HCT116 (cell line): Measurements from ENCODE around the gene GNRH2. TPM values are rescaled to one million over a fixed set of nuclear protein-coding genes. Genes with fewer than 3 reads are reported as not detected.

Source experiments
- ATAC-seq: fragments of 200-7000 bp; cut with Tn5 transposase; 2 replicates; pipeline ENCODE4 v1.9.1; 2020; ENCODE audit warnings: mild to moderate bottlenecking, moderate library complexity
- BruUV-seq: library from RNA; stranded (reverse); fragments of 400-500 nt; replicated peaks from 2 replicates; lab custom pipeline; 2021; lab: Mats Ljungman, UMichigan
- CTCF ChIA-PET: fragments of 300-600 bp; sonication (Branson Sonifier 250); formaldehyde crosslinking; loops from one replicate; lab custom pipeline; 2021; ENCODE audit warnings: antibody characterized with exemption; lab: Charles Lee
- POLR2A ChIA-PET: fragments of 300-600, 350-600 bp; sonication (Branson Sonifier 250); formaldehyde crosslinking; loops from one replicate; lab custom pipeline; 2021; ENCODE audit warnings: antibody characterized with exemption; lab: Charles Lee
- RAD21 ChIA-PET, 2 experiments: fragments of 300-600 bp; sonication (Branson Sonifier 250); formaldehyde crosslinking; loops; one replicate each; lab custom pipeline; 2023; ENCODE audit warnings: low total read pairs in 2 of 2; ENCODE audit not compliant: uncharacterized antibody in 2 of 2, unreplicated experiment in 2 of 2, low non-redundant PET in 1 of 2; lab: Charles Lee
- DNase-seq: peaks from one replicate; pipeline ENCODE4 v3.0.0-alpha.2; 2010; ENCODE audit warnings: low read depth, low spot score
- H2AFZ ChIP-seq: fragments of 200-600 bp; shearing (Covaris generic), sonication (generic); 2 replicates; pipeline ENCODE4 v1.6.1; 2017; ENCODE audit warnings: low read depth, mixed run types, mixed read lengths, antibody characterized with exemption, low read length; ENCODE audit not compliant: poor library complexity, severe bottlenecking
- H3K27ac ChIP-seq: 2 replicates; pipeline ENCODE4 v1.5.1; 2012; ENCODE audit warnings: low read depth, low read length
- H3K27me3 ChIP-seq: fragments of 200-600 bp; sonication (generic); 2 replicates; pipeline ENCODE4 v1.6.1; 2016; ENCODE audit warnings: mixed run types, low read length, mixed read lengths; ENCODE audit not compliant: insufficient read depth
- H3K36me3 ChIP-seq, 2 experiments: fragments of 200-500 bp in 1 of 2; fragments of 200-600 bp in 1 of 2; sonication (Bioruptor generic) in 1 of 2; sonication (generic) in 1 of 2; 2 replicates each; pipeline versions ENCODE4 v1.5.1 to v1.6.1; 2014 to 2016; ENCODE audit warnings: low read length in 2 of 2, inconsistent platforms in 1 of 2, mixed read lengths in 1 of 2, mixed run types in 1 of 2; ENCODE audit not compliant: insufficient read depth in 2 of 2, control insufficient read depth in 1 of 2
- H3K4me1 ChIP-seq, 2 experiments: fragments of 200-600 bp in 1 of 2; sonication (generic) in 1 of 2; 2 replicates each; pipeline versions ENCODE4 v1.5.1 to v1.6.1; 2012 to 2017; ENCODE audit warnings: low read length in 2 of 2, inconsistent platforms in 1 of 2, mild to moderate bottlenecking in 1 of 2, mixed read lengths in 1 of 2, mixed run types in 1 of 2, moderate library complexity in 1 of 2; ENCODE audit not compliant: insufficient read depth in 2 of 2, control insufficient read depth in 1 of 2
- H3K4me2 ChIP-seq: fragments of 200-600 bp; sonication (generic); 2 replicates; pipeline ENCODE4 v1.6.1; 2017; ENCODE audit warnings: mixed run types, low read length, mixed read lengths
- H3K4me3 ChIP-seq, 2 experiments: fragments of 200-600 bp in 1 of 2; sonication (generic) in 1 of 2; replicated peaks in 1 of 2; 2 replicates each; pipeline ENCODE4 v1.5.1; 2011 to 2016; ENCODE audit warnings: low read length in 2 of 2, control low read depth in 1 of 2, low read depth in 1 of 2, mild to moderate bottlenecking in 1 of 2, mixed read lengths in 1 of 2, mixed run types in 1 of 2
- H3K79me2 ChIP-seq: fragments of 200-600 bp; sonication (generic); 2 replicates; pipeline ENCODE4 v1.6.1; 2017; ENCODE audit warnings: mild to moderate bottlenecking, mixed run types, low read length, moderate library complexity, mixed read lengths; ENCODE audit not compliant: insufficient read depth
- H3K9ac ChIP-seq: fragments of 200-600 bp; sonication (generic); 2 replicates; pipeline ENCODE4 v1.6.1; 2016; ENCODE audit warnings: low read length, mixed read lengths
- H3K9me2 ChIP-seq: fragments of 200-600 bp; sonication (generic), shearing (Covaris generic); 2 replicates; pipeline ENCODE4 v1.6.1; 2017; ENCODE audit warnings: mixed run types, mild to moderate bottlenecking, moderate library complexity; ENCODE audit not compliant: insufficient read depth
- H3K9me3 ChIP-seq, 2 experiments: fragments of 200-500 bp in 1 of 2; fragments of 200-600 bp in 1 of 2; sonication (Bioruptor generic) in 1 of 2; sonication (generic) in 1 of 2; 2 replicates each; pipeline ENCODE4 v1.6.1; 2014 to 2017; ENCODE audit warnings: low read length in 2 of 2, mixed read lengths in 2 of 2, inconsistent platforms in 1 of 2, low read depth in 1 of 2, mild to moderate bottlenecking in 1 of 2, mixed run types in 1 of 2, moderate library complexity in 1 of 2; ENCODE audit not compliant: control insufficient read depth in 1 of 2, insufficient read depth in 1 of 2
- H4K20me1 ChIP-seq: fragments of 200-600 bp; sonication (generic), shearing (Covaris generic); 2 replicates; pipeline ENCODE4 v1.6.1; 2017; ENCODE audit warnings: mixed run types, mild to moderate bottlenecking, moderate library complexity; ENCODE audit not compliant: insufficient read depth
- EZH2phosphoT487 ChIP-seq: fragments of 200-600 bp; IDR thresholded peaks from 2 replicates; pipeline ENCODE4 v1.6.1; 2018; ENCODE audit warnings: antibody characterized with exemption, borderline replicate concordance
- FOSL1 ChIP-seq: IDR thresholded peaks from 2 replicates; pipeline ENCODE4 v1.6.1; 2012; ENCODE audit warnings: low read depth
- JUND ChIP-seq: IDR thresholded peaks from 2 replicates; pipeline ENCODE4 v1.6.1; 2012
- SIN3A ChIP-seq: IDR thresholded peaks from 2 replicates; pipeline ENCODE4 v1.6.1; 2012; ENCODE audit warnings: low read depth
- YY1 ChIP-seq: IDR thresholded peaks from 2 replicates; pipeline ENCODE4 v1.6.1; 2011; ENCODE audit warnings: low read length, low read depth, moderate library complexity, mild to moderate bottlenecking; ENCODE audit not compliant: insufficient replicate concordance; ENCODE audit errors: extremely low read depth
- ZFX ChIP-seq: fragments of 450-650 bp; IDR thresholded peaks from 2 replicates; pipeline ENCODE4 v1.6.1; 2017
- intact Hi-C: fragments of 100-400 bp; cut with micrococcal nuclease; formaldehyde crosslinking; loops from 2 replicates; pipeline ENCODE4 v1.10.0; 2022
- total RNA-seq: library from RNA; stranded (reverse); gene quantifications from one replicate; pipeline ENCODE4 v1.2.1, GENCODE V29; 2021; ENCODE audit not compliant: unreplicated experiment
- TF ChIP-seq, protein P1 (sequence below): IDR thresholded peaks from 2 replicates; pipeline ENCODE4 v1.6.1; 2011; ENCODE audit warnings: mild to moderate bottlenecking, low read length, moderate library complexity; ENCODE audit not compliant: insufficient replicate concordance; ENCODE audit errors: extremely low read depth
- TF ChIP-seq, protein P2 (sequence below), 3 experiments: fragments of 200-600 bp in 1 of 3; sonication (generic) in 1 of 3; IDR thresholded peaks in 2 of 3; conservative IDR thresholded peaks in 1 of 3; 2 replicates each; pipeline ENCODE4 v1.5.1; 2012 to 2017; ENCODE audit warnings: low read depth in 2 of 3, low read length in 2 of 3, antibody characterized with exemption in 1 of 3, borderline replicate concordance in 1 of 3, control low read depth in 1 of 3, mild to moderate bottlenecking in 1 of 3, mixed read lengths in 1 of 3, mixed run types in 1 of 3, moderate library complexity in 1 of 3; ENCODE audit not compliant: insufficient read depth in 1 of 3

Gene GNRH2
- total RNA-seq, 1 experiment from 2014 or later, result 0.32 TPM

DNA sequence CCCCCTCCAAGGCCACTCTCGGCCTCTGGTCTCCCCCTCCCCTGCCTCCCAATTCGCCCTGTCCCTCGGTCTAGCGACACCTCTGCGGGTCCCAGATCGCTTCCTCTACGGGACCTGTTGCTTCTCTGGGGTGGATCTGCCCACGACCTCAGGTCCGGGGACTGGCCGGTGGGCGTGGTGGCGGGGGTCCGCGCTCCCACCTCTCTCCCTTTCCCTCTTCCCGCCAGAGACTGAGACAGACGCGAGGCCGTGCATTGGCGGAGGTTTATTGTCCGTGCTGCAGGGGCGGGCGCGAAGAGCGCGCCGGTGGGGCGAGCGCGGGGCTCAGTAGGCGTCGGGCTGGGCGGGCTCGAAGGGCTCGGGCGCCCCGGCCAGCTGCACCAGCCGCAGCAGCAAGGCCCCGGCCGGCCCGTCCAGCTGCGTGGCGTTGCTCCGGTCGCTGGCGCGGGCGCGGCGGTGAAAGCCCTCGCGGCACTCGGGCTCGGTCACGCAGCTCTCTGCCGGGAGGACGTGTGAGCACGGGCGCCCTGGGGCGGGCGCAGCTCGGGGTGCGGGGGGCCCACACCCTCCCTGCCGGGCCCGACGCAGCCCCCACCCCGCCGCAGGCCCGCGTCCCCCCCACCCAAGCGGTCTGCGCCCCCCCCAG is 39.0 kb downstream of the GNRH2 start:
- BruUV-seq, result no TSS peak
- TF ChIP-seq JUND, result no peak
- TF ChIP-seq SIN3A, result no peak
- TF ChIP-seq FOSL1, result no peak
- TF ChIP-seq ZFX, result no peak
- TF ChIP-seq, protein P1, sequence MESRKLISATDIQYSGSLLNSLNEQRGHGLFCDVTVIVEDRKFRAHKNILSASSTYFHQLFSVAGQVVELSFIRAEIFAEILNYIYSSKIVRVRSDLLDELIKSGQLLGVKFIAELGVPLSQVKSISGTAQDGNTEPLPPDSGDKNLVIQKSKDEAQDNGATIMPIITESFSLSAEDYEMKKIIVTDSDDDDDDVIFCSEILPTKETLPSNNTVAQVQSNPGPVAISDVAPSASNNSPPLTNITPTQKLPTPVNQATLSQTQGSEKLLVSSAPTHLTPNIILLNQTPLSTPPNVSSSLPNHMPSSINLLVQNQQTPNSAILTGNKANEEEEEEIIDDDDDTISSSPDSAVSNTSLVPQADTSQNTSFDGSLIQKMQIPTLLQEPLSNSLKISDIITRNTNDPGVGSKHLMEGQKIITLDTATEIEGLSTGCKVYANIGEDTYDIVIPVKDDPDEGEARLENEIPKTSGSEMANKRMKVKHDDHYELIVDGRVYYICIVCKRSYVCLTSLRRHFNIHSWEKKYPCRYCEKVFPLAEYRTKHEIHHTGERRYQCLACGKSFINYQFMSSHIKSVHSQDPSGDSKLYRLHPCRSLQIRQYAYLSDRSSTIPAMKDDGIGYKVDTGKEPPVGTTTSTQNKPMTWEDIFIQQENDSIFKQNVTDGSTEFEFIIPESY, result no peak
- TF ChIP-seq, protein P2, sequence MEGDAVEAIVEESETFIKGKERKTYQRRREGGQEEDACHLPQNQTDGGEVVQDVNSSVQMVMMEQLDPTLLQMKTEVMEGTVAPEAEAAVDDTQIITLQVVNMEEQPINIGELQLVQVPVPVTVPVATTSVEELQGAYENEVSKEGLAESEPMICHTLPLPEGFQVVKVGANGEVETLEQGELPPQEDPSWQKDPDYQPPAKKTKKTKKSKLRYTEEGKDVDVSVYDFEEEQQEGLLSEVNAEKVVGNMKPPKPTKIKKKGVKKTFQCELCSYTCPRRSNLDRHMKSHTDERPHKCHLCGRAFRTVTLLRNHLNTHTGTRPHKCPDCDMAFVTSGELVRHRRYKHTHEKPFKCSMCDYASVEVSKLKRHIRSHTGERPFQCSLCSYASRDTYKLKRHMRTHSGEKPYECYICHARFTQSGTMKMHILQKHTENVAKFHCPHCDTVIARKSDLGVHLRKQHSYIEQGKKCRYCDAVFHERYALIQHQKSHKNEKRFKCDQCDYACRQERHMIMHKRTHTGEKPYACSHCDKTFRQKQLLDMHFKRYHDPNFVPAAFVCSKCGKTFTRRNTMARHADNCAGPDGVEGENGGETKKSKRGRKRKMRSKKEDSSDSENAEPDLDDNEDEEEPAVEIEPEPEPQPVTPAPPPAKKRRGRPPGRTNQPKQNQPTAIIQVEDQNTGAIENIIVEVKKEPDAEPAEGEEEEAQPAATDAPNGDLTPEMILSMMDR (IDR thresholded peaks at IDR 0.05 in 2 of 3, conservative IDR thresholded peaks at IDR 0.05 in 1 of 3; ENCODE audit: borderline replicate concordance in 1 of 3, insufficient read depth in 1 of 3, low read depth in 2 of 3, low read length in 2 of 3), result no peak
- TF ChIP-seq YY1, result no peak
- TF ChIP-seq EZH2phosphoT487, result no peak
- RAD21 ChIA-PET, result no interaction called here
- ATAC-seq, result no peak
- POLR2A ChIA-PET, result no interaction called here
- no peaks in the 10 kb centered on the region for H4K20me1 ChIP-seq
- intact Hi-C loops, result no loop called here
- no peaks in the 10 kb centered on the region for H3K9me2 ChIP-seq
- H3K4me3 ChIP-seq, result no peak overlapping the region
- no peaks in the 10 kb centered on the region for H3K79me2 ChIP-seq
- H2AFZ ChIP-seq, result no peak overlapping the region
- H3K9ac ChIP-seq, result no peak overlapping the region
- H3K9me3 ChIP-seq, result no peaks in the 10 kb centered on the region
- no peaks in the 10 kb centered on the region for H3K27me3 ChIP-seq
- H3K36me3 ChIP-seq, result no peaks in the 10 kb centered on the region
- no peak overlapping the region for H3K27ac ChIP-seq
- CTCF ChIA-PET, result no interaction called here
- no peak overlapping the region for H3K4me2 ChIP-seq
- H3K4me1 ChIP-seq, result peaks cover 0 to 7% of the 10 kb centered on the region in 2 experiments; a peak in 2 of 4 replicates
- no peak for DNase-seq
